HG03135 (cell line): ENCODE measurements around the gene FHOD3.

Experiments used
- ATAC-seq: cut with Tn5 transposase; IDR thresholded peaks from one replicate; pipeline ENCODE4 v1.9.1; 2021; ENCODE audit warnings: mild to moderate bottlenecking, moderate library complexity; ENCODE audit not compliant: unreplicated experiment

FHOD3 gene

DNA sequence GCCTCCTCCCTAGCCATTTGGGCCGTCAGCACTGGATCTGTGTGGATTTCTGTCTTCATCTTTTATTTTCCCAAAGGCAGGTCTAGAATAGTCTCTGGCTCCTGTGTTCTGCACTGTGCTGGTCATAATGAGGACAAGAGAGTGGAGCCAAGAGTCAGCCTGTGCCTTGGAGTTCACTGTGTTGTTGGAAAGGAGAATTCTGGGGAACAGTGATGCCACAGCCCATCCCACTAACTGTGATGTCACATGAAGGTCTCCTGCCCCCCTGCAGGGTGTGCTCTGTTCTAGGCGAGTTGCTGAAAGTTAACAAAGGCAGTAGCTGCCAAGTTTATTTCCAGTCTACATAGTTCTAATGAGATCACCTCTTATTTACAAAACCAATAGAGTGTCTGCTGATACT is 282.8 kb downstream of the FHOD3 start:
- no peak for ATAC-seq

DNA sequence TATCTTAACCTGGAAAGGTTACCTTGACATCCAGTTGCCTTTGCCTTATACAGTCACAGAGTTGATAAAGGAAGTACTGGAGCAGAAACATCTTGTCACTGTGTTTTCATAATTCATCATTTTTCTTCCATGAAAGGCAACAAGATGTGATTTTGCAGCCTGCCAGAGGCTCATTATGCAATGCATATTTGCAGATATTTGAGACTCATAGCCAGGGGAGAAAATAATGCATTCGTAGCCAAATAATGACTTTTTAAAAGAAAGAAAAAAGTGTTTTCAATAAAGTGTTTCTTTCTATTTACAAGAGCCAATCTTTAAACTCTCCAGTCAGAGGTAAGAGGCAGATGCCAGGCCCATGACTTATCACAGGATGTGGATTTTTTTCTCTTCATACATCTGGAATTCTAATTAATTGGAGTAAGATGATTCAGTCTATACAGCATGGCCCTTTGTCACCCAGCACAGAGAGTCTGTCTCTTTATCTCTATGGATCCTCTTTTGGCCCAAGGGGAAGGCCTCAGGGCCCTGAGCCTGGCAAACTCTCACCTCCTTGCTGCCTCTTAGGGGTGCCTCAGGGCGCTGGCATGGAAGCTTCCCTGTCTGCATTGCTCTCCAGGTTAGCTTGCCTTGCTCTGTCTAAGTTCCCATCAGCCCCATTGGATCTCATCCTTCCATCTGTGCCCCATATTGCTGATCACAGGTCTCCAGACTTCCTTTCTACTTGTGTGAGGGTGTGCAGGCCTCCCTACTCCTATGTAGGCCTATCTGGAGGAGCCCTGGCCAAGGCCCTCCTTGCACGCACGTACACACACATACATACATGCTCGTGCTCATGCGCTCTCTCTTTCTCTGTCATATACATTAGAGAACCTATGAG is 283.6 kb downstream of the FHOD3 start:
- ATAC-seq, result no peak

DNA sequence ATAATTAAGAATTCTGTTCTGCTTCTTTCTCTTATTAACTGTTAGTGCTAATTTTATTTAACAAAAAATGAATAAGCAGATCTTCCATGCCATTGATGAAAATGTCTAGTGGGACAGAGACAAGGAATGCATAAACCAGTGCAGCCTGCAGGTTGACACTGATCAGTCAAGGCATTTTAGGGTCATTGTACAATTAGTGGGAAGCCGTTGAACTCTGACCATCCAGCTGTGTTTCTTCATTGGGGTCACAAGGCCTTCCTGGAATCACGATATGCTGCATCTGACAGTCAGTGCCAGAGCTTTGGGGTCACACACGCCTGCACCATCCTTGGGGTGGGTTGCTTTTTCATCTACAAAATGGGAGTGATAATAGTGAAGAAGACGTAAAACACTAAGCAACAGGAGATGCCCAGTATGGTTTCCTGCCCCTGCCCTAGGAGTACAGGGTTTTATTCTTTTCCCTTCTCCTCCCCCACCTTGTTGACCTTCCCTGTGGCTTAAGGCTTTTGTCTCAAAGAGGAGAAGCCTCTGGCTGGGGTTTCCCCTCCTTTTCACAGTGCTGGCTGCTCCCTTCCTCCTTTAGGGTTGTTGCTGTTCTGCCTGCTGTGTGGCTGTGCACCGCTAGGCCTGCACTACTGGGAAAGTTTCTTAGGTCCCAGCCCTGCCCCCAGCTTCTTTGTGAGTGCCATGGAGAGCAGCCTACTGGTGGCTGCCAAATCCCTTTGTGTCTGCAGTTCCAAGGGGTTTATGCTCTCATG is 285.7 kb downstream of the FHOD3 start:
- ATAC-seq, result no peak

DNA sequence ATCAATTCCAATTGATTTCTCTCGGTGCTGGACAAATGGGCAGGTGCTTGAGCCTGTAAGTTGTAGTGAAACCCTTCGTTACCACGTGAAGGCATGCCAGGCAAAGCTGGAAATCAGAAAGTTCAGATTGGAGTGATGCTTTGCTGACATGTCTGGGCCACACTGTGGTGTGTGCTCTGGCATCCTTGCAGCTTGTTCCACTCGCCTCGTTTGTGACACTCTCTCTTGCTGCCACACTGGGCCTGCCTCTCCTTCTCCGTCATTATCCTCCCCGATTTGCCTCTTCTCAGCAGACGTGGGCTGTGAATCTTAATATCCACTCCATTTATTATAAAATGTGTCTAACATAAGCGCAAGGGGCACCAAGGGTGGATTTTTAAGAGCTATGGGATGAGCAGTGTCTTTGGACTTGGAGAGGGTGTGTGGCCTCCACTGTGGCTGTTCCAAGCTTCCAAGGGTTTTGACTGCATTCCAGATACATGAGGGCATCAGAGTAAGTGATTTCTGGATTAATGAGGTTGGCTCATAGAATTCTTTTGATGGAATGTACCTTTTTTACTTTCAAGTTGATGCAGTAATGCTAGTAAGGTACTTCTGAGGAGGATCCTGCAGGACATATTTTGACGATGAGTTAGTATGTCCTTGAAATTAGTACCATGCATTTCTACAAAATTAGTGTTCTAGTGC is 292.5 kb downstream of the FHOD3 start:
- ATAC-seq, result no peak

DNA sequence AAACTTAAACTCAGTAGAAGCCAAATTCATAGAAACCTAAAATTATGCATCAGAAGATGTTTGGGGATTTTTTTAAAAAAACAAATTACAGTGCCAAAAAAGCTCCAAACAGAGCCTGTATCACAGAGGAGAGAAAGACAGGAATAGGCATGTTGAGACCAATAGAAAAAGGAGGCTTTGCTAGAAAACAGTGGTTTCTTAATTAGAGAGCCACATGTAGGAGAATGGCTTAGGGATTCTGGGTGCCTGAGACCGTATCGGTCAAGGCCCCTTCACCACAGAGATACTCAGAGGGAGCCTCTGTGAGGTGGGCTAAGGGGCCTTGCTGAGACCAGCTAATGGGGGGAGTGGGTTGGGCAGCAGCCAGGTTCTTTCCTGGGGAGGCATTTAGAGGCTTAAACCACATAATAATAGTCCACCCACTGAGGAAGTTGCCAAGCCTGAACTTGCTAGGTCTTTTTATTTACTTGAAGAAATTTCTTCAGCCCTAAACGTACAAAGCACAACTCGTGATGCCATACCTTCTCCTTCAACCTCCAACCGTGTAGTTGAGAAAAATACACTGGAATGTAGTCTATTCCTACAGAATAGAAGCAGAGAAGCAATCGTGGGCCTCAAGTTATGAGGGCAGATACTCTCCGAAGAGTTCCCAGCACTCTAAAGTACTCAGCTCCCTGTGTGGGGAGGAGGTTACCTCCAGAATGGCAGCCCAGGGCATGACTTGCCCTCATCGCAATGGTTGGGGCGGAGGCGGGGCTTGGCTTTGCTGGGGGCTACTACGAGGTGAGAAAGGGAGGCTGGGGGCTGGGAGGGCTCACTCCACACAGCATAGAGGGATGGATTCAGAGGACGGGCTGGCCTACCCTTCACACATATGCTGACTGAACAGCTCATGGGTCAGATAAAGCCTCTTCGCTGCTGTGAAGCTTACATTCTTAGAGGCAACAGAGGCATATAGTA is 293.4 kb downstream of the FHOD3 start:
- no peak for ATAC-seq

DNA sequence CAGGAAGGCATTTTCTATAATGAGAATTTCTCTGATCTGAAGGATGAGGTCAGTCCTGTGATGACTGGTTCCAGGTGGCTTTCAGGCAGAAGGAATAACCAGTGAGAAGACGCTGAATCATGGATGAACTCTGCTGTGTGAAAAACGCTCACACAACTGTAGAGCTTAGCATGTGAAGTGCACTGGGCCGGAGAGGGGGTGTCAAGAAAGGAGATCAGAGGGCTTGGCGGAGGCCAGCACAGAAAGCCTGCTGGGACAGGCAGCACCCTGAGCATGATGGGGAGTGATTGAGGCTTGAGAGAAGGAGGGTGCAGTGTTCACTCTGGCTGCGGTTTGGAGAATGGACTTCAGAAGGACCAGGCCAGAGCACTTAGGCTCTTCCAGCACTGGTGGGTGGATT is 294.8 kb downstream of the FHOD3 start:
- no peak for ATAC-seq

DNA sequence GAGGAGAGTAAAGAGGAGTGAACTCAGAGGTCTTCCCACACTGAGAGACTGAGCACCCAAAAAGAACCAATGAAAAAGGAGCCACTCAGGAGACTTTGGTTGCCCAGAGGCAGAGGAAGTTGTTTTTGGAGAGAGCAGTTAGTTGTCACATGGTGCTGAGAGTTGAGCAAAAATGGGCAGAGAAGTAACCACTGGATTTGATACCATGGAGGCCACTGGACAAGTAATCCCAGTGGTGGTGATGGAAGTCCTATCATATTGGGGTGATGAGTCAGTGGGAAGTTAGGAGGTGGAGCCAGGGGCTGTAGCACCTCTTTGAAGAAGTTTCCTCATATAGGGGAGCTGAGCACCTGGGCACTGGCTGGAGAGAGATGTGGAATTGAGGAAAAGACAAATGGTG is 295.5 kb downstream of the FHOD3 start:
- ATAC-seq, result no peak

DNA sequence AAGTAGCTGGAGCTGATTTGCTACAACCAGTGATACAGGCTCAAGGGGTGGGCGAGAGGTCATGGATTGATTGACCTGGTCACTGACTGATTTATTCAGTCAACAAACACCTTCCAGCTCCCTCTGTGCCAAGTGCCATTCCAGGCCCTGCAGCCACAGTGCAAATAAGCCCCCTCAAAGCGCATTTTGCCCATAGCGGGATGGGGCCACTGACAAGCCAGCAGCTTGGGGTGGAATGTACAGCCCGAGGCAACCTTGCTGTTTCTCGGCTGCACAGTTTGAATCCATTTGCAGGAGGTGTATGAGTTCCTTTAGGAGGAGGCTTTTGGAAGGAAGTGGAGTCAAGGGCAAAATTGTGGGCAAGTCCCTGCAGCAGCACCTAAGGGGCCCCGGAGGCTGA is 296.1 kb downstream of the FHOD3 start:
- ATAC-seq, result no peak

DNA sequence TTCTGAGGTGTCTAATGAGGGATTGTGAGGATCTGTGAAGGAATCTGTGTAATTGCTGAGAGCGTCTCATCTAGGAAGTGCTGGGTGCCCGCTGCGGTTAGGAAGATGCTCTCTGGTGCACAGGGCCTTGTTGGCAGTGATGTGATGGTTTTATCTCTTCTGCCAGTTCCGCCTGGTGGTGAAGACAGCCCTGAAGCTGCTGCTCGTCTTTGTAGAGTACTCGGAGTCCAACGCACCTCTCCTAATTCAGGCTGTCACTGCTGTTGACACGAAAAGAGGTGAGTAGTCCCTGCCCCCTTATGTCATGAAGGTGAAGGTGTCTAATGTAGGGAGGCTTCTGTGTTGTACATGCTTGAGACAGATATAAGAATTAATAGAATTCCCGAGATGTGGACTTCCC is 297.1 kb downstream of the FHOD3 start:
- ATAC-seq, result no peak

DNA sequence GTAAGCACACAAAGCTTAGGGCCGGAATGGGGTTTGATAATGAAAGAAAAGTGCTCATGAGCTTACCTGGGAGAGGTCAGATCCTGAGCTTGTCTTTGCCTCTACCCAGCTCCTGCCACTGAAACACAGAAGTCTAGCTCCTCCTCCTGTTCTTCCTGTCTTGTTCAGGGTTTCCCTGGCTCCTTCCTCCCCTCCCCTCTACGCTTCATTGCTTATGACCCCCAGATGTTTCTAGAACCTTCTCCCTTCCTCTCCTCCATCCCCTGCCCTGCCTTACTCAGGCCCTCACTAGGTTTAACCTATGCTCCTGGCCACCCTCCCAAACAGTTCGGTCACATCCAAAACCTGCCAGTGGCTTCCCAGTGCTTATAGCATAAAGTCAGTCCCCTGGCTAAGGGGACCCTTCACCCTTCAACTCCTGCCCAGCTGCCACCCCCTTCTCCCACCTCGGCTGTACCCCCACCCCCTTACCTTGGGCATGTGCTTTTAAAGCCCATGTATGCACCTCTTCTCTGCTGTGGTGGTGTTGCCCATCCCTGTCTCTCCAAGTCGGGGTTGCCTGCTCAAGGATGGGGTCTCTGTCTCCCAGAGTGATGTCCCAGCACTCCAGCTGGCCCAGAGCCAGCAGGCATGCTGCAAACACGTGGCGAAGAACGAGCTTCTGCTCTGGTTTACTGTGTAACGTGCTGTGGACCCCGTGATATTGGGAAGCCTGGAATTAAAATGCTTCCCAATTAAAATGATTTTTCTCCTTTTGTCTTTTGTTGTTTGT is 297.7 kb downstream of the FHOD3 start:
- no peak for ATAC-seq

DNA sequence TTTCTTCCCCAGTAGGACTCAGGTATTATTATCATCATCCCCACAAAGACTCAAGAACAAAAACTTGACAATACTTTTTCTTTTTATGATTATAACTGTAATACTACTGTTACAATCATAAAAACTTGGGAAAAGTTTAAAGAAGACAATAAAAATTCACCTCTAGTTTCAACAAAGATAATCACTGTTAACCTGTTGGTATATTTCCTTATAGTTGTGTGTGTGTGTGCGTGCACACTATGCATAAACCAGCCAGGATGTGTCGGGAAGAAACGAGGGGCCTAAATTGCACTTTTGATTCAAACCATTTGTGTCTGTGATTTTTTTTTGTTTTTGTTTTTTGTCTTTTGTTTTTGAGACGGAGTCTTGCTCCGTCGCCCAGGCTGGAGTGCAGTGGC is 298.3 kb downstream of the FHOD3 start:
- ATAC-seq, result no peak

DNA sequence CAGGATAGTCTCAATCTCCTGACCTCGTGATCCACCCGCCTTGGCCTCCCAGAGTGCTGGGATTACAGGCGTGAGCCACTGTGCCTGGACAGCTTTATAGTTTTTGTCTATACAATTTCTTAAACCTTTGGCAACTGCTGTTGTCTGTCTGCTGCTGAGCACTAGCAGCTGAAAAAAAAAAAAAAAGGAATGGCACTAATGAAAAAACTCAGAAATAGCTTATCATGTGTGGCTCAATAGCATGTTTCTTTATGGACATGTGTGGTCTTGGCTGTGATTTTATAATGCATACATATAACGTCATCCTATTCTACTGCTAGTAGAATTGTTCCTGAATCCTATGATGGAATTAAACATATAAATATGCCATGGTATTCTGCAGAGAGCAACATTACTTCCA is 300.1 kb downstream of the FHOD3 start:
- no peak for ATAC-seq

DNA sequence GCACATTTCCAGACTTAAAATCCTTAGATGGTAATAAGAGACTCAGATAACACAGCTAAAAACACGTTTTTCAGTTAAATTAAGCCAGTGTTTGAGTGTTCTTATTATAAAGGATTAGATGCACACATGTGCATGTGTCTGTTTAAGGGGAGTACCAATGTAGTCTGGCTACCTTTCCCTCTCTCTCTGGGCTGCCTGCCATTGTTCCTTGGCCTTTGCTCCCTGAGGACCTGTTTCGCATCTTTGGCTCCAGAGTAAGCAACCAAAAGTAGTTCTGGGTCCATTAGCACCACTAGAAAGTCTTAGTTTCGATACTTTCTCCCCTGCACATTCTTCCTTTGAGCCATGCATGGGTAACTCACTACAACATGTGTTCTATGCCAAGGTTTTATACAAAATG is 303.0 kb downstream of the FHOD3 start:
- no peak for ATAC-seq

DNA sequence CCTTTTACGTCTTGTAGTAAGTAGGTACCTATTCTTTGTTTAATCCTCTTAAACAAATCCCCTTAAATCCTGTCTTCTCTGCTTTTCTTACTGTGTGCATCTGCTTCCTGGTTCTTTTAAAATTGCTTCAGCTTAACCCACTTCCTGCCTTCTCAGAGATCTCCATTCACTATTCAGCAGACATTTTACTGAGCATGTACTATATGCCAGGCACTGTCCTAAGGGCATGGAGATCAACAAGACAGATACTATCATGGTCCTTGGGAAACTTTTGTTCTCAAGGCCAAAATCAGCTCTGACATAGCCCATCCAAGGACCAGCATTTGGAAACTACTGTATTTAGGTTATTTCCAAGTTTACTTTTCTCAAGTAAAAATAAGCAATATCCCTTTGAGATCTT is 303.8 kb downstream of the FHOD3 start:
- no peak for ATAC-seq

DNA sequence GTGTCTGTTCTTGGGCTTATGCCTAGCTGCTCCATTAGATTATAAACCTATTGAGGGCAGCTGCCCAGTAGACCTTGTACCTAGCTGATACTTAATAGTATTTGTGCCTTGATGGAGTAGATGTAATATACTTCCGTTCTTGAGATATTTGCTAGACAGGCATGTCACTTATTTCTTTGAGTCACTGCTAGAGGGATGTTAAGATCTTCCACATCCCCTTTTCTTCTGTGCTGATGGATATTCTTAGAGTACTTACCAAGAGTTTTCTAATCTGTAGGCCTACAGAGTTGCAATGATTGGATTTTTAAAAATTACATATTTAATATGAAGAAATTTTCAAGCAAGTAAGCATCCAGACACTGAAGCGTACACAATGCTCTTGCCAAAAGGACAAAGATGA is 304.6 kb downstream of the FHOD3 start:
- ATAC-seq, result no peak

DNA sequence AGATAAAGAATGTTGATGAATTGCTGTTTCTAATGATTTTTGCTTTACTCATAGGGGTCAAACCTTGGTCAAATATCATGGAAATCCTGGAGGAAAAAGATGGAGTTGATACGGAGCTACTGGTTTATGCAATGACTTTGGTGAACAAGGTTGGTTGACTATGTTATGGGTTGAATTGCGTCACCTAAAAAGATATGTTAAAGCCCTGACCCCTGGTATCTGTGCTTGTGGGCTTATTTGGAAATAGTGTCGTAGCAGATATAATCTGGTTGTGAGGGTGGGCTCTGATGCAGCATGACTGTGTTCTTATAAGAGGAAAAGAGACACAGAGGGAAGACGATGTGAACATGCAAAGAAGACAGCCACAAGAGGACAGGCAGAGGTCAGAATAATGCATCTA is 305.1 kb downstream of the FHOD3 start:
- no peak for ATAC-seq

DNA sequence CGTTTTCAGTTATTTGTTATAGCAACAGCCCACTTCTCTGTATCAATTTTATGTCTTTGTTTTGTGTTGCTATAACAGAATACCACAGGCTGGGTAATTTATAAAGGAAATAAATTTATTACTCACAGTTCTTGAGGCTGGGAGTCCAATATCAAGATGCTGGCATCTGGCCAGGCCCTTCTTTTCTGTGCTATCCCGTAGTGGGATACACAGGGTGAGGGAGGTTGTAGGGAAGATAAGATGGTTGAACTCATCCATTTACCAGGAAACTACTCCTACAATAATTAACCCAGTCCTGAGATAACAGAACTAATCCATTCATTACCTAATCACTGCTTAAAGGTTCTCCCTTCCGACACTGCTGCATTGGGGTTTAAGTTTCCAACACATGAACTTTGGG is 310.6 kb downstream of the FHOD3 start:
- no peak for ATAC-seq

DNA sequence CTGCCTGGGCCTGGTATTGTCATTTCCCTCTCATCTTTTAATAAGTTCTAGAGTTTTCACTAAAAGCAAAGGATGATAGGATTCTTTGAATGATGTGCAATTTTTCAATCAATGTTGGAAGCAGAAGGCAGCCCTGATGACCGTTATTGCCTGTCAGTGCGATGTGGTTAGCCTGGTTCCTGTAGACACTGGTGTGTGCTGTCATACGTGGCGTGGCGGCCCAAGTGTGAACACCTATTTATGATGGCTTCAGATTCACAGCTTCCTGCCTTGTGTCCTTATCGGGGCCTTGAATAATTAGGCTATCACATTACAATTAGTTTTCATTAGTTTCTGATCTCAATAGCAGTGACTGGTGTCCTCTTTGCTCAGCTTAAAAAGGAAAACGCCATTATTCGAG is 312.7 kb downstream of the FHOD3 start:
- ATAC-seq, result no peak

DNA sequence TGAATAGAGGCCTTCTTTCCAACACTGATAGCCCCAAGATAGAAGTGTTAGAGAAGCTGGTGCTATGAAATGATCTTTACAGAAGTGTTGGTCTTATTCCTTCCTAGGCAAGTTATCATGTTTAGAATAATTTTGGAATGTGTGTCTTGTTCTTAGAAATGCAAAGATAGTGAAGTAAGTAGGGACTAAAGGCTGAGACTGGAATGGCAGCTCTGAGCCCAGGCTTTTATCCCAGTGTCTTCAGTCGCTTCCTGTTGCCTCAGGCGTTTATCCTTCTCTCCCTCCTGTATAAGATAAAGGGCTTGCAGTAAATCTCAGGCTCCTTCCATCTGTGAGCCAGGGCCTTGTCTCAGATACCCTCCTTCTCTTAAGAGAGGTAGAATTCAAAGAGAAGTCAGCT is 313.1 kb downstream of the FHOD3 start:
- ATAC-seq, result no peak

DNA sequence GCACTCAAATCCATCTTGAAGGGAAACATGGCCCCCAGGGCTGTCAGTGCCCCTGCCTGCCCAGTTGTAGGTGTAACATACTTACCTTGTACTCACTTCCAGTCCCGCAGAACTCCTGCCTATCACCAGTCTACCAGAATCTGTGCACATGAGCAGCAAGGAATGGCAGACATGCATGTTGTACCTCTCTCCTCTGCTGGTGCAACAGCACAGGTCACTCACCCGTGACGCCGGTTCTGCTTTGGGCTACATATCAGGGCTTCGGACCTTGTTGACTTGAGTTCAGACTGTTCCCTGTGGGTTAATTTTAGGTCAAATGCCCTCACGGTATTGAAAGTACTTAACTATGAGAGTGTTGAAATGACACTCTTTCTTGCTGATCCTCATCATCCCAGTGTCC is 315.6 kb downstream of the FHOD3 start:
- no peak for ATAC-seq
